T-helper 1 cell treated with Interleukin-12 subunit alpha and Interleukin-12 subunit beta and Interleukin-4 antibody, amounts not matched to agents 30 ng/mL and 1 ng/mL, for 36 hours (primary cell): ENCODE data around the gene ATP1A2. TPM values are rescaled to one million over a fixed set of nuclear protein-coding genes. Genes with fewer than 3 reads are reported as not detected.

Experiments
- intact Hi-C: fragments of 100-400 bp; cut with micrococcal nuclease; formaldehyde crosslinking; loops from one replicate; pipeline ENCODE4 v1.15.1; 2024
- total RNA-seq: library from RNA; stranded (reverse); gene quantifications from 2 replicates; pipeline ENCODE4 v1.2.3, GENCODE V29; 2022

The ATP1A2 gene
- total RNA-seq, 1 donor from 2014 or later, result not detected

- intact Hi-C loops, result loop anchor here (1.0 to 2.0 kb wide), 7 partner anchors 13 to 953 kb away; partner anchors contain the start of genes IGSF8 and PIGM
Measured at GRCh38 chr1:160084771-160085321, 30.7 kb upstream of the ATP1A2 start.

- intact Hi-C loops, result loop anchor here (1.0 to 2.0 kb wide), 6 partner anchors 12 to 954 kb away; partner anchors contain the start of genes IGSF8 and PIGM
Measured at GRCh38 chr1:160085686-160086455, 29.7 kb upstream of the ATP1A2 start.

- intact Hi-C loops, result no loop called here
Measured at GRCh38 chr1:160086456-160086892, 29.1 kb upstream of the ATP1A2 start.

GRCh38 chr1:160087118-160087662 is 28.4 kb upstream of the ATP1A2 start:
- intact Hi-C loops, result no loop called here

GRCh38 chr1:160089883-160090282 is 25.7 kb upstream of the ATP1A2 start:
- intact Hi-C loops, result no loop called here

- intact Hi-C loops, result no loop called here
Measured at GRCh38 chr1:160090760-160091159, 24.8 kb upstream of the ATP1A2 start.

GRCh38 chr1:160091666-160092223 is 23.8 kb upstream of the ATP1A2 start:
- intact Hi-C loops, result no loop called here

GRCh38 chr1:160092366-160093068 is 23.0 kb upstream of the ATP1A2 start:
- intact Hi-C loops, result no loop called here

- intact Hi-C loops, result no loop called here
Measured at GRCh38 chr1:160093069-160093395, 22.5 kb upstream of the ATP1A2 start.

GRCh38 chr1:160093624-160094290 is 21.8 kb upstream of the ATP1A2 start:
- intact Hi-C loops, result no loop called here

GRCh38 chr1:160094291-160094625 is 21.3 kb upstream of the ATP1A2 start:
- intact Hi-C loops, result no loop called here

GRCh38 chr1:160094806-160095205 is 20.8 kb upstream of the ATP1A2 start:
- intact Hi-C loops, result loop anchor here (5.0 kb wide), 4 partner anchors 552 to 1132 kb away; partner anchors contain the start of genes AIM2, CD48, SLAMF1 and TOMM40L

GRCh38 chr1:160095382-160096105 is 20.0 kb upstream of the ATP1A2 start:
- intact Hi-C loops, result loop anchor here (5.0 kb wide), 4 partner anchors 552 to 1132 kb away; partner anchors contain the start of genes AIM2, CD48, SLAMF1 and TOMM40L

- intact Hi-C loops, result loop anchor here (5.0 kb wide), 4 partner anchors 551 to 1131 kb away; partner anchors contain the start of genes AIM2, CD48, SLAMF1 and TOMM40L
Measured at GRCh38 chr1:160096274-160097116, 19.1 kb upstream of the ATP1A2 start.

GRCh38 chr1:160097151-160097910 is 18.2 kb upstream of the ATP1A2 start:
- intact Hi-C loops, result loop anchor here (5.0 kb wide), 4 partner anchors 550 to 1130 kb away; partner anchors contain the start of genes AIM2, CD48, SLAMF1 and TOMM40L

- intact Hi-C loops, result loop anchor here (1.0 to 5.0 kb wide), 12 partner anchors 13 to 1293 kb away; partner anchors contain the start of genes AIM2, CD48, COPA and DUSP23
Measured at GRCh38 chr1:160097911-160098851, 17.4 kb upstream of the ATP1A2 start, which contains the start of gene IGSF8. IGSF8 (minus strand) TSS chr1:160098619; CDS start chr1:160098472, 147 bp downstream.
